Mesenchymal stem cell (in vitro differentiated cells and primary cell): Measurements from ENCODE around the gene PITPNC1.
A peak's percentile ranks its signal among the peaks of the same experiment; 100 is the strongest.

Source experiments
- DNase-seq: peaks from one replicate; pipeline ENCODE4 v3.0.0-alpha.2; 2013
- H2AFZ ChIP-seq: one replicate; pipeline ENCODE4 v1.6.1; 2013; ENCODE audit warnings: low read depth, mild to moderate bottlenecking, control low read depth, inconsistent platforms, low read length, moderate library complexity
- H2AK5ac ChIP-seq: 2 replicates; pipeline ENCODE4 v1.6.1; 2013; ENCODE audit warnings: low read length, moderate library complexity, mild to moderate bottlenecking, inconsistent platforms; ENCODE audit not compliant: severe bottlenecking
- H2BK120ac ChIP-seq: one replicate; pipeline ENCODE4 v1.6.1; 2013; ENCODE audit warnings: low read depth, mild to moderate bottlenecking, inconsistent platforms, low read length, moderate library complexity
- H2BK12ac ChIP-seq, 2 experiments: one replicate each; pipeline ENCODE4 v1.6.1; 2013; ENCODE audit warnings: inconsistent platforms in 2 of 2, low read length in 2 of 2, mild to moderate bottlenecking in 2 of 2, moderate library complexity in 2 of 2, control low read depth in 1 of 2
- H2BK15ac ChIP-seq: one replicate; pipeline ENCODE4 v1.6.1; 2013; ENCODE audit warnings: mild to moderate bottlenecking, low read depth, inconsistent platforms; ENCODE audit not compliant: poor library complexity, severe bottlenecking
- H2BK5ac ChIP-seq: 2 replicates; pipeline ENCODE4 v1.6.1; 2013; ENCODE audit warnings: low read depth, mild to moderate bottlenecking, low read length, control low read depth, inconsistent platforms; ENCODE audit not compliant: poor library complexity, severe bottlenecking
- H3K14ac ChIP-seq, 2 experiments: one replicate each; pipeline ENCODE4 v1.6.1; 2013; ENCODE audit warnings: inconsistent platforms in 2 of 2, low read length in 2 of 2, control low read depth in 1 of 2, mild to moderate bottlenecking in 1 of 2, moderate library complexity in 1 of 2
- H3K18ac ChIP-seq, 2 experiments: one replicate each; pipeline ENCODE4 v1.6.1; 2013; ENCODE audit warnings: inconsistent platforms in 2 of 2, low read length in 2 of 2, control low read depth in 1 of 2, low read depth in 1 of 2, mild to moderate bottlenecking in 1 of 2
- H3K23ac ChIP-seq, 2 experiments: one replicate each; pipeline ENCODE4 v1.6.1; 2013; ENCODE audit warnings: inconsistent platforms in 2 of 2, low read length in 2 of 2, mild to moderate bottlenecking in 2 of 2, moderate library complexity in 2 of 2, control low read depth in 1 of 2
- H3K27ac ChIP-seq: 2 replicates; pipeline ENCODE4 v1.5.1; 2013; ENCODE audit warnings: mild to moderate bottlenecking, moderate library complexity, low read length, control low read depth, inconsistent platforms; ENCODE audit not compliant: poor library complexity, severe bottlenecking
- H3K27me3 ChIP-seq, 2 experiments: 2 replicates each; pipeline versions ENCODE4 v1.6.1 to v1.7.0; 2013; ENCODE audit warnings: low read length in 2 of 2, mild to moderate bottlenecking in 2 of 2, moderate library complexity in 2 of 2, control low read depth in 1 of 2, inconsistent platforms in 1 of 2; ENCODE audit not compliant: control insufficient read depth in 1 of 2, insufficient read depth in 1 of 2
- H3K36me3 ChIP-seq, 2 experiments: 2 replicates each; pipeline versions ENCODE4 v1.6.1 to v1.7.0; 2013; ENCODE audit warnings: low read length in 2 of 2, control low read depth in 1 of 2, inconsistent platforms in 1 of 2, low read depth in 1 of 2, mild to moderate bottlenecking in 1 of 2; ENCODE audit not compliant: insufficient read depth in 2 of 2, control insufficient read depth in 1 of 2
- H3K4ac ChIP-seq, 2 experiments: one replicate each; pipeline ENCODE4 v1.6.1; 2013; ENCODE audit warnings: inconsistent platforms in 2 of 2, low read length in 2 of 2, mild to moderate bottlenecking in 2 of 2, moderate library complexity in 2 of 2, control low read depth in 1 of 2, low read depth in 1 of 2
- H3K4me1 ChIP-seq: 2 replicates; pipeline ENCODE4 v1.6.1; 2013; ENCODE audit warnings: low read depth, low read length, control low read depth; ENCODE audit not compliant: control insufficient read depth, insufficient read depth
- H3K4me2 ChIP-seq: 2 replicates; pipeline ENCODE4 v1.6.1; 2013; ENCODE audit warnings: low read length, mild to moderate bottlenecking, inconsistent platforms; ENCODE audit not compliant: poor library complexity, severe bottlenecking
- H3K4me3 ChIP-seq, 2 experiments: 2 replicates each; pipeline versions ENCODE4 v1.5.1 to v1.7.0; 2013; ENCODE audit warnings: low read length in 2 of 2, mild to moderate bottlenecking in 2 of 2, control low read depth in 1 of 2, low read depth in 1 of 2; ENCODE audit not compliant: insufficient read depth in 1 of 2
- H3K79me1 ChIP-seq: replicated peaks from 2 replicates; pipeline ENCODE4 v1.6.1; 2013; ENCODE audit warnings: mild to moderate bottlenecking, control low read depth, low read length, inconsistent platforms; ENCODE audit not compliant: poor library complexity, severe bottlenecking
- H3K9ac ChIP-seq: 2 replicates; pipeline ENCODE4 v1.7.0; 2013; ENCODE audit warnings: mild to moderate bottlenecking, low read length, moderate library complexity
- H3K9me3 ChIP-seq: 2 replicates; pipeline ENCODE4 v1.7.0; 2013; ENCODE audit warnings: mild to moderate bottlenecking, low read length; ENCODE audit not compliant: control insufficient read depth
- H4K8ac ChIP-seq: one replicate; pipeline ENCODE4 v1.6.1; 2013; ENCODE audit warnings: inconsistent platforms, mild to moderate bottlenecking, low read length, moderate library complexity
- H4K91ac ChIP-seq: one replicate; pipeline ENCODE4 v1.6.1; 2013; ENCODE audit warnings: mild to moderate bottlenecking, low read length, inconsistent platforms
- WGBS: methylation state at CpG from one replicate; pipeline ENCODE4 v1.1.7; 2013; ENCODE audit warnings: mixed read lengths; 5-methylcytosine and 5-hydroxymethylcytosine counted together

Gene PITPNC1

GRCh38 chr17:67476787-67477335, 99.8 kb downstream of the PITPNC1 start:
- no peak overlapping the region for H3K18ac ChIP-seq
- no peak for DNase-seq

GRCh38 chr17:67477687-67478086, 100.6 kb downstream of the PITPNC1 start:
- Histone ChIP-seq H3K27ac (no peak overlapping the region), H3K9me3 (no peaks in the 10 kb centered on the region), H2BK15ac (no peak overlapping the region), H3K27me3 (no peaks in the 10 kb centered on the region), H3K23ac (no peak overlapping the region), H4K91ac (no peak overlapping the region), H3K4me3 (no peak overlapping the region), H3K18ac (no peak overlapping the region), H3K14ac (no peak overlapping the region), H3K36me3 (no peaks in the 10 kb centered on the region), H3K9ac (peak overlapping the region; percentile 24), H2BK120ac (no peak overlapping the region), H3K4ac (no peak overlapping the region), H3K4me1 (peaks cover 3% of the 10 kb centered on the region), H3K4me2 (no peak overlapping the region), H2BK5ac (no peak overlapping the region), H2AFZ (no peak overlapping the region), H3K79me1 (peaks cover 14% of the 10 kb centered on the region), H2BK12ac (no peak overlapping the region), H2AK5ac (no peak overlapping the region), H4K8ac (no peak overlapping the region)
- 78% methylated on average over 3 of the region's 4 CpGs for WGBS
- DNase-seq = no peak

More at GRCh38 chr17:67476787-67477335, 99.8 kb downstream of the PITPNC1 start:
- H3K23ac ChIP-seq = no peak overlapping the region
- H4K91ac ChIP-seq = no peak overlapping the region
- no peak overlapping the region for H2AFZ ChIP-seq
- H3K27ac ChIP-seq = no peak overlapping the region
- H3K9me3 ChIP-seq = no peaks in the 10 kb centered on the region
- no peak overlapping the region for H3K9ac ChIP-seq
- no peak overlapping the region for H3K4me3 ChIP-seq
- no peak overlapping the region for H4K8ac ChIP-seq
- H3K4ac ChIP-seq = no peak overlapping the region
- no peak overlapping the region for H3K4me2 ChIP-seq
- no peaks in the 10 kb centered on the region for H3K27me3 ChIP-seq
- no peak overlapping the region for H2BK120ac ChIP-seq
- H3K14ac ChIP-seq = no peak overlapping the region
- H2AK5ac ChIP-seq = no peak overlapping the region
- H2BK15ac ChIP-seq = no peak overlapping the region
- H2BK12ac ChIP-seq = no peak overlapping the region
- WGBS = 89% methylated on average over 7 of the region's 7 CpGs
- no peak overlapping the region for H2BK5ac ChIP-seq
- no peaks in the 10 kb centered on the region for H3K36me3 ChIP-seq
- peaks cover 14% of the 10 kb centered on the region for H3K79me1 ChIP-seq
- peaks cover 3% of the 10 kb centered on the region for H3K4me1 ChIP-seq

- Histone ChIP-seq H3K9me3 (no peaks in the 10 kb centered on the region), H3K4me2 (no peak overlapping the region), H3K4ac (no peak overlapping the region), H3K36me3 (no peaks in the 10 kb centered on the region), H3K18ac (no peak overlapping the region), H3K14ac (no peak overlapping the region), H2BK120ac (no peak overlapping the region), H2BK15ac (no peak overlapping the region), H4K91ac (no peak overlapping the region), H3K27ac (no peak overlapping the region), H3K27me3 (no peaks in the 10 kb centered on the region), H3K23ac (no peak overlapping the region), H4K8ac (no peak overlapping the region), H3K9ac (peak overlapping the region; percentile 24), H2BK5ac (no peak overlapping the region), H3K4me3 (no peak overlapping the region), H3K79me1 (peaks cover 16% of the 10 kb centered on the region), H2AFZ (no peak overlapping the region), H3K4me1 (peaks cover 3% of the 10 kb centered on the region), H2BK12ac (no peak overlapping the region), H2AK5ac (no peak overlapping the region)
- WGBS = 84% methylated on average over 7 of the region's 8 CpGs
- no peak for DNase-seq
These were observed 101.4 kb downstream of the PITPNC1 start for GRCh38 chr17:67478401-67479041.

- 92% methylated on average over 3 of the region's 3 CpGs for WGBS
- H3K18ac ChIP-seq = no peak overlapping the region
- no peak for DNase-seq
- no peak overlapping the region for H2BK5ac ChIP-seq
- no peak overlapping the region for H3K4ac ChIP-seq
- H3K23ac ChIP-seq = no peak overlapping the region
- H3K4me2 ChIP-seq = no peak overlapping the region
- no peak overlapping the region for H2AK5ac ChIP-seq
- peaks cover 3% of the 10 kb centered on the region for H3K4me1 ChIP-seq
- H3K14ac ChIP-seq = no peak overlapping the region
- no peak overlapping the region for H2BK15ac ChIP-seq
- no peaks in the 10 kb centered on the region for H3K27me3 ChIP-seq
- no peak overlapping the region for H4K8ac ChIP-seq
- H3K9me3 ChIP-seq = no peaks in the 10 kb centered on the region
- H4K91ac ChIP-seq = no peak overlapping the region
- no peak overlapping the region for H3K9ac ChIP-seq
- H3K4me3 ChIP-seq = no peak overlapping the region
- H3K79me1 ChIP-seq = peaks cover 13% of the 10 kb centered on the region
- H2BK120ac ChIP-seq = no peak overlapping the region
- H2AFZ ChIP-seq = no peak overlapping the region
- no peak overlapping the region for H2BK12ac ChIP-seq
- no peak overlapping the region for H3K27ac ChIP-seq
- no peaks in the 10 kb centered on the region for H3K36me3 ChIP-seq
These were observed 102.1 kb downstream of the PITPNC1 start for GRCh38 chr17:67479148-67479547.
